GM19099 (cell line): ENCODE measurements around the gene TM4SF1.

Source experiments
- POLR2A ChIP-seq: IDR thresholded peaks from 3 replicates; pipeline ENCODE4 v1.6.1; 2011; ENCODE audit warnings: low read depth; ENCODE audit not compliant: insufficient read length; ENCODE audit errors: extremely low read depth

Gene TM4SF1

GRCh38 chr3:149373235-149374125 lies 4.0 kb downstream of the TM4SF1 start:
- no peak for TF ChIP-seq POLR2A

GRCh38 chr3:149371723-149372114 lies 5.7 kb downstream of the TM4SF1 start:
- TF ChIP-seq POLR2A, result no peak

DNA sequence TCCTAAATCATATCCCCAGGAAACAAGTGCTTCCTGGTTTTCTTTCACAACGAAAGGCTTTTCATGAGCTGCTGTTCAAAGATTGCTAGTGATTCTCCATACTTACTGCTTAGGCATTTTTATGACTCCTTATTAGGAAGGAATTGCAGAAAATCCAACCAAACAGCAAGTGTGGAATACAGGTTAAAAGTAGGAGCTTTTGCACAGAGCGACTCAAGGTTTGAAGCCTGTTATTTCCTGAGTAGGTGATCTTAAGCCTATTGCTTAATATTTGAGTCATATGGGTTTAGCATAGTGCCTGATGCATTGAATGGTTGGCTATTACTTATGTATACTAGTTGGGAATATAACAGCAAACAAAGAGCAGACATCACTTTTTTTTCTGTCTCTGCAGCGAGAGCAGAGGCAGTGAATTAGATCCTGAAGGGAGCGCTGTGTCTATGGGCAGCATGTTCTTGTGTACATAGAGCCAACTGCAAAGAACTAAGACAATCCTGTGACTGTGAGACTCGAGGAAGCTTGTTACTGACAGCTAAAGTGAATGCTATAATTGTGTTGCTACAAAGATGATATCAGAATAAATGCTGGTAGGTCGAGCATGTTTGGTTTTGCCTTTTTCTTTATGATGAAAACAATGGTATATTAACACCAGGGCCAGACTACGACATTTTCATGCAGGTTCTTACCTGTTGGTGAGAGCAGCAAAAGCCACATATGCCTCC lies 6.3 kb downstream of the TM4SF1 start:
- no peak for TF ChIP-seq POLR2A

GRCh38 chr3:149369991-149370866 lies 7.2 kb downstream of the TM4SF1 start:
- no peak for TF ChIP-seq POLR2A

- no peak for TF ChIP-seq POLR2A
These were observed 8.6 kb downstream of the TM4SF1 start for GRCh38 chr3:149368674-149369497.

- no peak for TF ChIP-seq POLR2A
These were observed 9.2 kb downstream of the TM4SF1 start for GRCh38 chr3:149368201-149368673.

DNA sequence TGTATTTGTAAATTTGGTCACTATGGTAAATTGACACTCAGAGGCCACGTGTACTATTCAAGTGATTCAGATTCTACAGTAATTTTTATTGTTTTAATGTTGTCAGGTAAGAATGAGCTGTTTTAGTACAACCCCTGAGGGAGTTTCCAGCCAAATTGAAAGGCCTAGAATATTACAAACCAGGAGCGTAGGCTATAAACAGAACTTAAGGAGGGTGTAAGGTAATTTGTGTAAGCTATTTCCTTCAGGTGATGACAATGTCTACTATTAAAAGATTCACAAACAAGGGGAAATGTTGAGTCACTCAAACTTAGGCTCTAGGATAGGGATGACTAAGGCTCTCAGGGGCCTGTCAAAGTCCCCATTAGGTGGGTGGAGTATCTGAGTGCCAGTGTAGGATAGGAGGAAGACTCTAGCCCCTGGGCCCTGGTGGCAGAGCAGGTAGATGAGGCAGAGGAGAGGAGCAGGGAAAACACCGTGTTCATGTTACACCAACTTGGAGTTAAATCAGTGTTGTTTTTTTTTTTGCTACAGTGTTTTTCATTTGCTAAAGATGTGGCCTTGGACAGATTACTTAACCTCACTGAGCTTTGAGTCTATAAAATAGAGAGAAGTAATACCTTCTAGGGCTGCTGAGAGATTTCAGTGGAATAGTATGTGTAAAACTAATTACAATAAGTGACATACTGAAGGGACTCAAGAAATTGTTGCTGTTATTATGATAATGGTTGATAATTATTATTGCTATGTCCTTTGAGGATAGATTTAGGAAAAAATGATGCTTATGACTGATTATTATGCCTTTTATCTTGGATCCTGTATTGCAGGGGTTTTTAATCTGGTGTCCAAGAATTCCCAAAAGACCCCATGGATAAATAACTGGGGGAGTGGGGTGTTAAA lies 10.3 kb downstream of the TM4SF1 start:
- TF ChIP-seq POLR2A, result no peak

- TF ChIP-seq POLR2A, result no peak
These were observed 11.4 kb downstream of the TM4SF1 start for GRCh38 chr3:149366031-149366430.

- no peak for TF ChIP-seq POLR2A
These were observed 12.8 kb downstream of the TM4SF1 start for GRCh38 chr3:149364624-149365023.

GRCh38 chr3:149363053-149363452 lies 14.4 kb downstream of the TM4SF1 start:
- TF ChIP-seq POLR2A, result no peak

DNA sequence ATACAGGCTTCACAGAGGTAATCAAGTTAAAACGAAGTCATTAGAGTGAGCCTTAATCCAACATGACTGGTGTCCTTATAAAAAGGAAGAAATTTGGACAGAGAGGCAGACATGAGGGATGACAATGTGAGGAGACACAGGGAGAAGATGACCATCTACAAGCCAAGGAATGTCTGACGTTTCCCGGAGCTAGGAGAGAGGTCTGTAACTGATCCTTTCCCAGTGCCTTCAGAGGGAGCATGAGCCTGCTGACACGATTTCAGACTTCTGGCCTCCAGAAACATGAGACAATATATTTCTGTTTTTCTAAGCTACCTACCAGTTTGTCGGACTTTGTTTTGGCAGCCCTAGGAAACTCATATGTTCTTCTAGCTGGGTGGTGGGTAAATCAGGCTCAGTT lies 15.1 kb downstream of the TM4SF1 start:
- no peak for TF ChIP-seq POLR2A

- no peak for TF ChIP-seq POLR2A
These were observed 20.8 kb downstream of the TM4SF1 start for GRCh38 chr3:149356630-149357029.

DNA sequence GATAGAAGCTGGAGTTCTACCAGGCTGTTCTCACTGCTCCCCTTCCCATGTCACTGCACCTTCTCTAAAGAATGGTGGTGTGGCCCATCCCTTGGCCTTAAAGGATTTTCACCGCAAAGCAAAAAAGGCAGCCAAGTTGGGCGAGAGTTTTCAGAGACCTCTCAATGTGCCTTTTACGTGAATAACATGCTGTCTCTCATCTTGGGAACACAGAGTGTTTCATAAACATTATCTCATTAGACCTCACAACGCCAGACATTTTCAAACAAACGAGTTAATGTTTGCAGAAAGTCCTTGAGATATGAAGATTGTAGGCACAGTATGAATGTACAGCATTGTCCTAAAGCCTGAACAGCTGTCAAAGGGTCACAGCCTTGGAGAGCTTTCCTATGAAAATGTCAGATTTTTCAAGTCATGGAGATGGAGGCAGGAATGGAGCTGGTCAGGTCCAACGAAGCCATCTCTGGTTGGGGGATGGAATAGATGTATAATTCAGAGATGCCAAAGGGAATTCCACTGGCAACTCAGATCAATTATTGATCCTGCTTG lies 21.3 kb downstream of the TM4SF1 start:
- TF ChIP-seq POLR2A, result no peak
